ENCODE results near the gene SLC7A1.

The SLC7A1 gene

DNA sequence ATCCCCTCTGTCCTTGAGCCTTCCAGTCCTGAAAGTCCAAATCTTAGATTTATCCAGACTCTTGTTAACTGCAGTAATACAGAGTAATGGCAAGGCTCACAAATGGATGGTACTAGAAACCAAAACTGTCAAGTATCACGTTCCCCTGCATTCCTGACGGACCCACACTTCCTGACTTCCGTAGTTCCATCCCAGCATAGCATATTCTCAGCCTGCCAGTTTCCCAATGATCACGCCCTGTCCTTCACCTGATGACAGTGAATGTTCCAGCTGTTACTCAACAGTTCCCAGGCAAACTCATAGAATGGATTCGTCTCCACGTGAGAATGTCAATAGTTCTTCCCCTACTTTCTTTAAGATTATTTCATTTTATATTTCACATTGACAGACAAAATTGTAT, 33.6 kb downstream of the SLC7A1 start:
- no peak overlapping the region for H3K4me3 ChIP-seq (ENCODE audit: low read depth, low read length)
- TF ChIP-seq, protein P1, sequence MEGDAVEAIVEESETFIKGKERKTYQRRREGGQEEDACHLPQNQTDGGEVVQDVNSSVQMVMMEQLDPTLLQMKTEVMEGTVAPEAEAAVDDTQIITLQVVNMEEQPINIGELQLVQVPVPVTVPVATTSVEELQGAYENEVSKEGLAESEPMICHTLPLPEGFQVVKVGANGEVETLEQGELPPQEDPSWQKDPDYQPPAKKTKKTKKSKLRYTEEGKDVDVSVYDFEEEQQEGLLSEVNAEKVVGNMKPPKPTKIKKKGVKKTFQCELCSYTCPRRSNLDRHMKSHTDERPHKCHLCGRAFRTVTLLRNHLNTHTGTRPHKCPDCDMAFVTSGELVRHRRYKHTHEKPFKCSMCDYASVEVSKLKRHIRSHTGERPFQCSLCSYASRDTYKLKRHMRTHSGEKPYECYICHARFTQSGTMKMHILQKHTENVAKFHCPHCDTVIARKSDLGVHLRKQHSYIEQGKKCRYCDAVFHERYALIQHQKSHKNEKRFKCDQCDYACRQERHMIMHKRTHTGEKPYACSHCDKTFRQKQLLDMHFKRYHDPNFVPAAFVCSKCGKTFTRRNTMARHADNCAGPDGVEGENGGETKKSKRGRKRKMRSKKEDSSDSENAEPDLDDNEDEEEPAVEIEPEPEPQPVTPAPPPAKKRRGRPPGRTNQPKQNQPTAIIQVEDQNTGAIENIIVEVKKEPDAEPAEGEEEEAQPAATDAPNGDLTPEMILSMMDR (IDR thresholded peaks at IDR 0.05; ENCODE audit: low read depth, low read length) = no peak

DNA sequence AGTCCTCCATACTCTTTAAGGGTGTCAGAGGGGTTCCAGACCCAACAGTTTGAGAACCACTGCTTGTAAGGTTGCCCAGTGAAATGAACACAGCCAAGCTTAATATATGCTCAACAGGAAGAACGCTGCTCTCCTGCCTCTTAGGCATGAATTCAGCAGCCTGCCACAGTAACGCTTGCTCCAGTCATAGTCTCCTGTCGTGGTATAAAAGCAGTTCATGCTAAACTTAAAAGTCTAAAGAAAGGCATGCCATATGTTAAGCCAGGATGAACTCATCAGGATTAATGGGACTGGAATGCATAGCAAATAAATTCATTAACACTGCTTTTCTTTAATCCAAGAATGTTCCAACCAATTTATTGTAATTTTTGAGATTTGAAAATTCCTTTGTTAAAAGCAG, 38.7 kb downstream of the SLC7A1 start:
- TF ChIP-seq, protein P1 (IDR thresholded peaks at IDR 0.05; ENCODE audit: low read depth, low read length) = no peak
- H3K4me3 ChIP-seq (ENCODE audit: low read depth, low read length) = no peak overlapping the region

DNA sequence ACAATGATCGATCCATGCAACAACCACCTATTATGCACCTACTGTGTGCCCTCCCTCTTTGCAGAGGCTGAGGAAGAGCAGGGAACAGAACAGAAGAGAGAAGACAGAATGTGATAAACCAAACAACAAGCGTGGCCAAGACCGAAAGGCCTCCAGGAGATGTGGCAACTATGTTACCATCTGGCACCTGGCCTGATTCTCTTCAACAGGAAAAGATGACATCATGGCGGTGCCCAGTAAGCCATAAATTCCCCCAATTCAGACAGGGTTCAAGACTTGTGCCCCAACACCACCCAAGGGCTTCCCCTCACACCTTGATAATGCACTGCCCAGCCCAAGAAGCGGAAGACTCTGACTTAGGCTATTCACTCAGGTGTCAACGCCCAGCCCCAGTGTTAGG, 44.3 kb downstream of the SLC7A1 start:
- TF ChIP-seq, protein P1 (IDR thresholded peaks at IDR 0.05; ENCODE audit: low read depth, low read length) = no peak

DNA sequence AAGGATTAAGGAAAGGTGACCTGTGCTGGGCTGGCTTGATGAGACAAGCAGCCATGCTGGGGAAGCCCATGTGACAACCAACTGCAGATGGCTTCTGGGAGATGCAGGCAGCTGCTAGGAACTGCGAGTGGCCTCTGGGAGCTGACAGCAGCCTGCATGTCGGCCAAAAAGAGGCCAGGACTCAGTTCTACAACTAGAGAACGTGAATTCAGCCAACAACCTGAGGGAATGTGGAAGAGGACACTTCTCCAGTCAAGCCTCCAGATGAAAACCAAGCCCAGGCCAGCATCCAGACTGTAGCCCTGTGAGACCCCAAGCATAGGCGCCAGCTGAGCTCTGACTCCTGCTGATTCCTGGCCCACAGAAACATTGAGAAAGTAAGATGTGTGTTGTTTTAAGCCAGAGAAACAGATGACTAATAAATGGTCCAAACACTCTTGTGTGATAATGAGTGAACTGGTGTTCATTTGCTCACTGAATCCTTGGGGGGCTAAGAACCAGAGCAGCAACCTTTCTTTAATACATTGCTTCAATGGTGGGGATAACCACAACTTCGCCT, 45.0 kb downstream of the SLC7A1 start:
- TF ChIP-seq, protein P1 (IDR thresholded peaks at IDR 0.05; ENCODE audit: low read depth, low read length) = no peak
- H3K4me3 ChIP-seq (ENCODE audit: low read depth, low read length) = no peak overlapping the region

More for the DNA sequence above, 44.3 kb downstream of the SLC7A1 start:
- H3K4me3 ChIP-seq (ENCODE audit: low read depth, low read length) = no peak overlapping the region

DNA sequence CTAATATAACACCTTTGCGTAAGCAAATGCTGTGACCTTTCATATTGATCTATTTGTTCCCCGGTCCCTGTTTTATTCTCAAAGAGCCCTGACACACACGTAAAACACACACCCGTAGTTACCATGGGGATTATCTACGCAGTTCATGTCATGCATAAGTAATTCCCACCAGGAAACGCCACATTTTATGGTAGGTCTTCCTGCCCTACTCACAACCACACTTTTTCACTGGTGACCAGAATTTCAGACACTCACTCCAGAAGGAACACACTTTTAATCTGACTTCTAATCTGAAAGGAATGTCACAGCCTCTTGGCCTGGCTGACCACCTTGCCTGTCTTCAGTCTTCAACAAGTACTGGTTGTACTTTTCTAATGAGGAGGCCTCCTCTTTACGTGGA, 46.8 kb downstream of the SLC7A1 start:
- TF ChIP-seq, protein P1 (IDR thresholded peaks at IDR 0.05; ENCODE audit: low read depth, low read length) = no peak
- no peak overlapping the region for H3K4me3 ChIP-seq (ENCODE audit: low read depth, low read length)

DNA sequence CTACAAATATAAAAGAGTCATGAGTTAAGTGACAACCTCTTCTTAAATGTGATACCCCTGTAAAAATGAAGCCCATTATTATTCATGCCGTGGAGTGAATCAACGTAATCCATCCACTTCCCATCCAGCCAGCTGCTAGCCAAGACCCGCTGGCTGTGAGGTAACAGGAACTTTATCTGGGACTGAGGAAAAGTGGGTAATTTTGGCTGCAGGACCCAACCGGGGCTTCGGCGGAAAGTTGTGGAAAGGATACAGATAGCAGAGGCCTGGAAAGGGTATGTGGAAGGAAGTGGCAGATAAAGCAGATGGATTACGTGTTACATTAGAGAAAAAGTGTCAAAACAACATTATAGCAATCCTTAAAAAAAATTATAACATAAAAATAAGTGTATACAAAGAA, 48.3 kb downstream of the SLC7A1 start:
- H3K4me3 ChIP-seq (ENCODE audit: low read depth, low read length) = no peak overlapping the region
- TF ChIP-seq, protein P1 (IDR thresholded peaks at IDR 0.05; ENCODE audit: low read depth, low read length) = no peak

DNA sequence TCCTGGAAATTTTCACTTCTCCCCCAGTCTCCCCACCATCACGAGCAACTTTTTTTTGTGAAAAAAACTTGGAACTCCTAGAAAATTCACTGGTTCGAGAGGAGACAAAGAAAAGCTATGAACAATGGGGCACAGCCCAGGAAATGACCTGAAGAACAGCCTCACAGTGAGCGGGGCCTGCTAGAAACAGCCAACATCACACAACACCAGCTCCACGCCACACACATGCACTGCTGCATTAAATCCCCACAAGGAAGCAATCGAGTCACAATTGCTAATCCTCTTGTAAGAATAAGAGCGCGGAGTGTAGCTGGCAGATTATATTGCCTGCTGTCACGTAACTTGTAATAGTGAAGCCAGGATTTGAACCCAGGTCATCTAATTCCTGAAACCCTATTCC, 48.8 kb downstream of the SLC7A1 start:
- TF ChIP-seq, protein P1 (IDR thresholded peaks at IDR 0.05; ENCODE audit: low read depth, low read length) = no peak
- no peak overlapping the region for H3K4me3 ChIP-seq (ENCODE audit: low read depth, low read length)

Data from WI38 (cell line).